GM23338 (cell line): Measurements from ENCODE around the gene SSTR3. TPM values are rescaled to one million over a fixed set of nuclear protein-coding genes. Genes with fewer than 3 reads are reported as not detected.

Experiments used
- ATAC-seq: fragments of 200-7000 bp; cut with Tn5 transposase; 3 replicates; pipeline ENCODE4 v1.9.1; 2020
- DNase-seq: peaks from one replicate; pipeline ENCODE4 v3.0.0-alpha.2; 2015; ENCODE audit warnings: low spot score
- H2AFZ ChIP-seq: fragments of 200-600 bp; sonication (generic); 2 replicates; pipeline ENCODE4 v1.8.0; 2016; ENCODE audit warnings: antibody characterized with exemption, mild to moderate bottlenecking, moderate library complexity
- H3F3A ChIP-seq: fragments of 200-600 bp; sonication (generic); replicated peaks from 2 replicates; pipeline ENCODE4 v1.8.0; 2017; ENCODE audit warnings: antibody characterized with exemption, mixed run types, low read depth
- H3K27ac ChIP-seq: fragments of 200-600 bp; sonication (generic); 2 replicates; pipeline ENCODE4 v1.6.1; 2016; ENCODE audit warnings: low read depth
- H3K27me3 ChIP-seq: fragments of 200-600 bp; sonication (generic); 2 replicates; pipeline ENCODE4 v1.8.0; 2016; ENCODE audit warnings: mild to moderate bottlenecking, mixed run types, moderate library complexity; ENCODE audit not compliant: insufficient read depth
- H3K36me3 ChIP-seq: fragments of 200-600 bp; sonication (generic); 2 replicates; pipeline ENCODE4 v1.8.0; 2016; ENCODE audit warnings: mild to moderate bottlenecking; ENCODE audit not compliant: insufficient read depth
- H3K4me1 ChIP-seq: fragments of 200-600 bp; sonication (generic); 2 replicates; pipeline ENCODE4 v1.8.0; 2016; ENCODE audit warnings: mild to moderate bottlenecking, moderate library complexity; ENCODE audit not compliant: insufficient read depth
- H3K4me2 ChIP-seq: fragments of 200-600 bp; sonication (generic); 2 replicates; pipeline ENCODE4 v1.7.1; 2017; ENCODE audit warnings: mixed run types
- H3K4me3 ChIP-seq: fragments of 200-600 bp; sonication (generic); 2 replicates; pipeline ENCODE4 v1.6.1; 2016; ENCODE audit warnings: mixed run types
- H3K79me2 ChIP-seq: fragments of 200-600 bp; sonication (generic); replicated peaks from 2 replicates; pipeline ENCODE4 v1.8.0; 2017; ENCODE audit warnings: mild to moderate bottlenecking; ENCODE audit not compliant: insufficient read depth
- H3K9me2 ChIP-seq: fragments of 200-600 bp; sonication (generic); 2 replicates; pipeline ENCODE4 v1.8.0; 2017; ENCODE audit not compliant: insufficient read depth
- H4K20me1 ChIP-seq: fragments of 200-600 bp; sonication (generic); replicated peaks from 2 replicates; pipeline ENCODE4 v1.8.0; 2017; ENCODE audit warnings: mild to moderate bottlenecking; ENCODE audit not compliant: insufficient read depth
- H3K27ac Mint-ChIP-seq: 2 replicates; pipeline ENCODE4 v1.8.0; 2020; ENCODE audit warnings: inconsistent platforms, mild to moderate bottlenecking, moderate library complexity, mixed read lengths
- H3K27me3 Mint-ChIP-seq: 3 replicates; pipeline ENCODE4 v1.8.0; 2022; ENCODE audit warnings: low read depth, mild to moderate bottlenecking, moderate library complexity, mixed read lengths, inconsistent platforms; ENCODE audit not compliant: insufficient read depth, poor library complexity
- H3K36me3 Mint-ChIP-seq: 3 replicates; pipeline ENCODE4 v1.8.0; 2021; ENCODE audit warnings: low read depth, mild to moderate bottlenecking, inconsistent platforms, moderate library complexity, mixed read lengths
- H3K4me1 Mint-ChIP-seq: 3 replicates; pipeline ENCODE4 v1.8.0; 2020; ENCODE audit warnings: mild to moderate bottlenecking, inconsistent platforms, mixed read lengths
- H3K4me3 Mint-ChIP-seq: 3 replicates; pipeline ENCODE4 v1.8.0; 2021; ENCODE audit warnings: moderate library complexity, mild to moderate bottlenecking, inconsistent platforms, mixed read lengths
- H3K9me3 Mint-ChIP-seq: 3 replicates; pipeline ENCODE4 v1.8.0; 2020; ENCODE audit warnings: moderate library complexity, mild to moderate bottlenecking, inconsistent platforms, mixed read lengths
- EZH2 ChIP-seq: fragments of 200-600 bp; sonication (generic); IDR thresholded peaks from one replicate; pipeline ENCODE4 v1.8.0; 2017; ENCODE audit warnings: antibody characterized with exemption, mild to moderate bottlenecking, low read depth; ENCODE audit not compliant: unreplicated experiment
- EZH2phosphoT487 ChIP-seq: fragments of 200-600 bp; sonication (generic); IDR thresholded peaks from one replicate; pipeline ENCODE4 v1.8.1; 2018; ENCODE audit warnings: antibody characterized with exemption; ENCODE audit not compliant: unreplicated experiment
- JUNB ChIP-seq: IDR thresholded peaks from one replicate; pipeline ENCODE4 v1.6.1; 2016; ENCODE audit warnings: antibody characterized with exemption; ENCODE audit not compliant: unreplicated experiment
- NANOG ChIP-seq: IDR thresholded peaks from 2 replicates; pipeline ENCODE4 v1.6.1; 2016; ENCODE audit warnings: antibody characterized with exemption, borderline replicate concordance
- POLR2AphosphoS5 ChIP-seq: IDR thresholded peaks from 2 replicates; pipeline ENCODE4 v1.6.1; 2016; ENCODE audit warnings: antibody characterized with exemption, low read depth
- STAT1 ChIP-seq: IDR thresholded peaks from one replicate; pipeline ENCODE4 v1.6.1; 2016; ENCODE audit warnings: antibody characterized with exemption; ENCODE audit not compliant: unreplicated experiment
- ZNF114 ChIP-seq: fragments of 250-450 bp; sonication (Bioruptor Pico); IDR thresholded peaks from 2 replicates; pipeline ENCODE4 v1.5.0; 2020; ENCODE audit warnings: mild to moderate bottlenecking, moderate library complexity
- polyA plus RNA-seq: library from polyadenylated mRNA; unstranded; fragments of >200 nt; fragmentation: Nextera tagmentation; extraction: Ambion mirVana; gene quantifications from 2 replicates; pipeline ENCODE4 v1.2.1, GENCODE V29; 2016
- total RNA-seq: library from RNA; depleted of rRNA; stranded (reverse); fragments of >200 nt; shearing (Covaris generic); gene quantifications from 2 replicates; pipeline ENCODE4 v1.2.3, GENCODE V29; 2014
- TF ChIP-seq, protein P1 (sequence below): IDR thresholded peaks from 2 replicates; pipeline ENCODE4 v1.6.1; 2016; ENCODE audit warnings: antibody characterized with exemption
- TF ChIP-seq, protein P2 (sequence below): fragments of 250-450 bp; sonication (Bioruptor Pico); IDR thresholded peaks from 2 replicates; pipeline ENCODE4 v1.5.0; 2020; ENCODE audit warnings: mild to moderate bottlenecking, moderate library complexity
- TF ChIP-seq, protein P3 (sequence below), 2 experiments: fragments of 200-600 bp in 1 of 2; sonication (generic) in 1 of 2; conservative IDR thresholded peaks; 2 replicates each; pipeline versions ENCODE4 v1.5.1 to v1.6.1; 2016 to 2017; ENCODE audit warnings: antibody characterized with exemption in 2 of 2, low read depth in 2 of 2, mild to moderate bottlenecking in 2 of 2, moderate library complexity in 1 of 2

SSTR3 gene
- total and polyA plus RNA-seq, 2 experiments from 2014 or later = 0.66 TPM; not detected in 1

DNA sequence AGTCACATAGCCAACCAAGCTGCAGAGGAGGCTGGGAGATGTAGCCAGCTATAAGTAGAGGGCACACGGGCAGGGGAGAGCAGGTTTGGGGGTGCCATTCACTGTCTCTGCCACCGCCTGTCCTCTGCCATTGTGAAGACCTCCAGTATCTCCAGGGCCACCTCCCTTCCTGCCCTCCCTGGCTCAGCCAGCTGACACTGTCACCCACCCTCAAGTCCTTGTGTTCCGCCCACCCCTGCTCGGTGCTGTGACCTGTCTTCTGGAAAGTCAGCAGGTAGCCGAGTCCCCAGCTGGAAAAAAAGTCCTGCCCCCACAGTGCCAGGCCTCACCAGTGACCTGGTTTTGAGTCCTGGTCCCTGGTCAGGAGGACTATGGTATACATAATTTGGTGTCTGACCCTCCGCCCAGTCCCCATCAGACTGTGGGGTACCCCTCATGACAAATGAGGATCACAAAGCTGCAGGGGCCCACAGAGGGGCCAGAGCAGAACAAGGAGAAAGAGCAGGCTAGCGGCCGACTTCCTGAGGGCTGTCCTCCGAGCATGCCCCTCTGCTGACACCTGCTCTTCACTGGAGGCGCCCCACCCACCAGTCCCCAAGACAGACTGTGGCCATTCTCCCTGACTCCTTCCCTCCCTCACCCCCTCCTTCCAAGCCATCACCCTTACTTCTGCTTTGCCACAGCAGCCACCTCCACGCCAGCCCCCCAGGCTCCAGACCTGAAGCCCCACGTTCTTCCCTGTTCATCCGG lies 55.4 kb downstream of the SSTR3 start:
- no peak overlapping the region for H2AFZ ChIP-seq
- H3K9me2 ChIP-seq = no peaks in the 10 kb centered on the region
- Mint-ChIP-seq H3K36me3 (no peaks in the 10 kb centered on the region), H3K4me1 (peaks cover under 1% of the 10 kb centered on the region), H3K27me3 (peaks cover 9% of the 10 kb centered on the region), H3K27ac (no peak overlapping the region), H3K4me3 (no peak overlapping the region), H3K9me3 (peaks cover 5% of the 10 kb centered on the region)
- H3K36me3 ChIP-seq = no peaks in the 10 kb centered on the region
- no peak overlapping the region for H3K4me2 ChIP-seq
- ATAC-seq (no peak), DNase-seq (no peak)
- H3K4me1 ChIP-seq = no peaks in the 10 kb centered on the region
- no peak overlapping the region for H3K27ac ChIP-seq
- no peaks in the 10 kb centered on the region for H3K27me3 ChIP-seq
- TF ChIP-seq, protein P1, sequence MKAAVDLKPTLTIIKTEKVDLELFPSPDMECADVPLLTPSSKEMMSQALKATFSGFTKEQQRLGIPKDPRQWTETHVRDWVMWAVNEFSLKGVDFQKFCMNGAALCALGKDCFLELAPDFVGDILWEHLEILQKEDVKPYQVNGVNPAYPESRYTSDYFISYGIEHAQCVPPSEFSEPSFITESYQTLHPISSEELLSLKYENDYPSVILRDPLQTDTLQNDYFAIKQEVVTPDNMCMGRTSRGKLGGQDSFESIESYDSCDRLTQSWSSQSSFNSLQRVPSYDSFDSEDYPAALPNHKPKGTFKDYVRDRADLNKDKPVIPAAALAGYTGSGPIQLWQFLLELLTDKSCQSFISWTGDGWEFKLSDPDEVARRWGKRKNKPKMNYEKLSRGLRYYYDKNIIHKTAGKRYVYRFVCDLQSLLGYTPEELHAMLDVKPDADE = no peak
- TF ChIP-seq NANOG (no peak), JUNB (no peak), ZNF114 (CRISPR knock-in tag) (no peak), POLR2AphosphoS5 (no peak), EZH2phosphoT487 (no peak), STAT1 (no peak), EZH2 (no peak)
- TF ChIP-seq, protein P2, sequence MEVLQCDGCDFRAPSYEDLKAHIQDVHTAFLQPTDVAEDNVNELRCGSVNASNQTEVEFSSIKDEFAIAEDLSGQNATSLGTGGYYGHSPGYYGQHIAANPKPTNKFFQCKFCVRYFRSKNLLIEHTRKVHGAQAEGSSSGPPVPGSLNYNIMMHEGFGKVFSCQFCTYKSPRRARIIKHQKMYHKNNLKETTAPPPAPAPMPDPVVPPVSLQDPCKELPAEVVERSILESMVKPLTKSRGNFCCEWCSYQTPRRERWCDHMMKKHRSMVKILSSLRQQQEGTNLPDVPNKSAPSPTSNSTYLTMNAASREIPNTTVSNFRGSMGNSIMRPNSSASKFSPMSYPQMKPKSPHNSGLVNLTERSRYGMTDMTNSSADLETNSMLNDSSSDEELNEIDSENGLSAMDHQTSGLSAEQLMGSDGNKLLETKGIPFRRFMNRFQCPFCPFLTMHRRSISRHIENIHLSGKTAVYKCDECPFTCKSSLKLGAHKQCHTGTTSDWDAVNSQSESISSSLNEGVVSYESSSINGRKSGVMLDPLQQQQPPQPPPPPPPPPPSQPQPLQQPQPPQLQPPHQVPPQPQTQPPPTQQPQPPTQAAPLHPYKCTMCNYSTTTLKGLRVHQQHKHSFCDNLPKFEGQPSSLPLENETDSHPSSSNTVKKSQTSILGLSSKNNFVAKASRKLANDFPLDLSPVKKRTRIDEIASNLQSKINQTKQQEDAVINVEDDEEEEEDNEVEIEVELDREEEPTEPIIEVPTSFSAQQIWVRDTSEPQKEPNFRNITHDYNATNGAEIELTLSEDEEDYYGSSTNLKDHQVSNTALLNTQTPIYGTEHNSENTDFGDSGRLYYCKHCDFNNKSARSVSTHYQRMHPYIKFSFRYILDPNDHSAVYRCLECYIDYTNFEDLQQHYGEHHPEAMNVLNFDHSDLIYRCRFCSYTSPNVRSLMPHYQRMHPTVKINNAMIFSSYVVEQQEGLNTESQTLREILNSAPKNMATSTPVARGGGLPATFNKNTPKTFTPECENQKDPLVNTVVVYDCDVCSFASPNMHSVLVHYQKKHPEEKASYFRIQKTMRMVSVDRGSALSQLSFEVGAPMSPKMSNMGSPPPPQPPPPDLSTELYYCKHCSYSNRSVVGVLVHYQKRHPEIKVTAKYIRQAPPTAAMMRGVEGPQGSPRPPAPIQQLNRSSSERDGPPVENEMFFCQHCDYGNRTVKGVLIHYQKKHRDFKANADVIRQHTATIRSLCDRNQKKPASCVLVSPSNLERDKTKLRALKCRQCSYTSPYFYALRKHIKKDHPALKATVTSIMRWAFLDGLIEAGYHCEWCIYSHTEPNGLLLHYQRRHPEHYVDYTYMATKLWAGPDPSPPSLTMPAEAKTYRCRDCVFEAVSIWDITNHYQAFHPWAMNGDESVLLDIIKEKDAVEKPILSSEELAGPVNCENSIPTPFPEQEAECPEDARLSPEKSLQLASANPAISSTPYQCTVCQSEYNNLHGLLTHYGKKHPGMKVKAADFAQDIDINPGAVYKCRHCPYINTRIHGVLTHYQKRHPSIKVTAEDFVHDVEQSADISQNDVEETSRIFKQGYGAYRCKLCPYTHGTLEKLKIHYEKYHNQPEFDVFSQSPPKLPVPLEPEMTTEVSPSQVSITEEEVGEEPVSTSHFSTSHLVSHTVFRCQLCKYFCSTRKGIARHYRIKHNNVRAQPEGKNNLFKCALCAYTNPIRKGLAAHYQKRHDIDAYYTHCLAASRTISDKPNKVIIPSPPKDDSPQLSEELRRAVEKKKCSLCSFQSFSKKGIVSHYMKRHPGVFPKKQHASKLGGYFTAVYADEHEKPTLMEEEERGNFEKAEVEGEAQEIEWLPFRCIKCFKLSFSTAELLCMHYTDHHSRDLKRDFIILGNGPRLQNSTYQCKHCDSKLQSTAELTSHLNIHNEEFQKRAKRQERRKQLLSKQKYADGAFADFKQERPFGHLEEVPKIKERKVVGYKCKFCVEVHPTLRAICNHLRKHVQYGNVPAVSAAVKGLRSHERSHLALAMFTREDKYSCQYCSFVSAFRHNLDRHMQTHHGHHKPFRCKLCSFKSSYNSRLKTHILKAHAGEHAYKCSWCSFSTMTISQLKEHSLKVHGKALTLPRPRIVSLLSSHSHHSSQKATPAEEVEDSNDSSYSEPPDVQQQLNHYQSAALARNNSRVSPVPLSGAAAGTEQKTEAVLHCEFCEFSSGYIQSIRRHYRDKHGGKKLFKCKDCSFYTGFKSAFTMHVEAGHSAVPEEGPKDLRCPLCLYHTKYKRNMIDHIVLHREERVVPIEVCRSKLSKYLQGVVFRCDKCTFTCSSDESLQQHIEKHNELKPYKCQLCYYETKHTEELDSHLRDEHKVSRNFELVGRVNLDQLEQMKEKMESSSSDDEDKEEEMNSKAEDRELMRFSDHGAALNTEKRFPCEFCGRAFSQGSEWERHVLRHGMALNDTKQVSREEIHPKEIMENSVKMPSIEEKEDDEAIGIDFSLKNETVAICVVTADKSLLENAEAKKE (CRISPR knock-in tag) = no peak
- TF ChIP-seq, protein P3, sequence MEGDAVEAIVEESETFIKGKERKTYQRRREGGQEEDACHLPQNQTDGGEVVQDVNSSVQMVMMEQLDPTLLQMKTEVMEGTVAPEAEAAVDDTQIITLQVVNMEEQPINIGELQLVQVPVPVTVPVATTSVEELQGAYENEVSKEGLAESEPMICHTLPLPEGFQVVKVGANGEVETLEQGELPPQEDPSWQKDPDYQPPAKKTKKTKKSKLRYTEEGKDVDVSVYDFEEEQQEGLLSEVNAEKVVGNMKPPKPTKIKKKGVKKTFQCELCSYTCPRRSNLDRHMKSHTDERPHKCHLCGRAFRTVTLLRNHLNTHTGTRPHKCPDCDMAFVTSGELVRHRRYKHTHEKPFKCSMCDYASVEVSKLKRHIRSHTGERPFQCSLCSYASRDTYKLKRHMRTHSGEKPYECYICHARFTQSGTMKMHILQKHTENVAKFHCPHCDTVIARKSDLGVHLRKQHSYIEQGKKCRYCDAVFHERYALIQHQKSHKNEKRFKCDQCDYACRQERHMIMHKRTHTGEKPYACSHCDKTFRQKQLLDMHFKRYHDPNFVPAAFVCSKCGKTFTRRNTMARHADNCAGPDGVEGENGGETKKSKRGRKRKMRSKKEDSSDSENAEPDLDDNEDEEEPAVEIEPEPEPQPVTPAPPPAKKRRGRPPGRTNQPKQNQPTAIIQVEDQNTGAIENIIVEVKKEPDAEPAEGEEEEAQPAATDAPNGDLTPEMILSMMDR (conservative IDR thresholded peaks at IDR 0.05; ENCODE audit: low read depth in 2 of 2) = no peak
- no peaks in the 10 kb centered on the region for H3K79me2 ChIP-seq
- H3F3A ChIP-seq = no peaks in the 10 kb centered on the region
- H3K4me3 ChIP-seq = no peak overlapping the region
- H4K20me1 ChIP-seq = no peaks in the 10 kb centered on the region
